ENCODE data around the gene TCTN1.

DNA sequence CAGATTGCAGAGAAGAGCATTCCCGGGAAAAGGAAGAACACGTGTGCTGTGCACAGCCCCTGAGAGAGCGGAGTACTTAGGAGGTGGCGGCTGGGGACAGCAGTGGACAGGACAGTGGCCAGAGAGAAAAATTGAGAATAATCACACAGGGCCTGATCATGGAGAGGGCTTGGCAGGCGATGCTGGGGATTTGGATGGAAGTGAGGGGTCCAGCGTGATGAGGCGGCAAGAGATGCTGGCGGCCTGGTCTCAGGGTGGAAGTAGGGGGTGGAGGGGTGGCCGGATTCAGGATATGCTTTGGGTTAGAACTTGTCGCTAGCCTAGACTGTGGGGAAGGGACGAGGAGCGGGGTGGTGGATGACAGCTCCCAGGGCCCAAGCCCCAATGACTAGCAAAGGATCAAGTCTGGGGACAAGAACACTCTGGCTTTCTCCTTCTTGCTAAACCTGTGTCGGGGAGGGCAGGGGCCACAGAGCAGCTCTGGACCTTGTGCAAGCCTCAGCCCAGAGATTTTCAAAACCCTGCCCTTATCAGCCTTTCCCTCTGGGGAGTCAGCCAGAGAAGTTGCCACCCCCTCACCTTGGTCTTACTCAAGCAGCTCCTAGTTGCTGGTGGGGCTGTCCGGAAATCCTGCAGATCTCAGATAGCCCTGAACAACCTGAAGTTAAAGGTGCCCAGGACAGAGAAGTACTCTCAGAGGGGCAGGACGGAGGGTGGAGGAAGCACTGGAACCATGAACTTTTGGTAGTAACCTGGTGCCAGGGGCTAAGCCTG is 73.7 kb downstream of the TCTN1 start:
- TF ChIP-seq, protein P1, sequence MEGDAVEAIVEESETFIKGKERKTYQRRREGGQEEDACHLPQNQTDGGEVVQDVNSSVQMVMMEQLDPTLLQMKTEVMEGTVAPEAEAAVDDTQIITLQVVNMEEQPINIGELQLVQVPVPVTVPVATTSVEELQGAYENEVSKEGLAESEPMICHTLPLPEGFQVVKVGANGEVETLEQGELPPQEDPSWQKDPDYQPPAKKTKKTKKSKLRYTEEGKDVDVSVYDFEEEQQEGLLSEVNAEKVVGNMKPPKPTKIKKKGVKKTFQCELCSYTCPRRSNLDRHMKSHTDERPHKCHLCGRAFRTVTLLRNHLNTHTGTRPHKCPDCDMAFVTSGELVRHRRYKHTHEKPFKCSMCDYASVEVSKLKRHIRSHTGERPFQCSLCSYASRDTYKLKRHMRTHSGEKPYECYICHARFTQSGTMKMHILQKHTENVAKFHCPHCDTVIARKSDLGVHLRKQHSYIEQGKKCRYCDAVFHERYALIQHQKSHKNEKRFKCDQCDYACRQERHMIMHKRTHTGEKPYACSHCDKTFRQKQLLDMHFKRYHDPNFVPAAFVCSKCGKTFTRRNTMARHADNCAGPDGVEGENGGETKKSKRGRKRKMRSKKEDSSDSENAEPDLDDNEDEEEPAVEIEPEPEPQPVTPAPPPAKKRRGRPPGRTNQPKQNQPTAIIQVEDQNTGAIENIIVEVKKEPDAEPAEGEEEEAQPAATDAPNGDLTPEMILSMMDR (conservative IDR thresholded peaks at IDR 0.05; ENCODE audit: low read depth, low read length), result no peak
- no peak for TF ChIP-seq EZH2 (IDR thresholded peaks at IDR 0.05; ENCODE audit: low read length, unreplicated experiment)
- no peak for TF ChIP-seq EZH2phosphoT487 (IDR thresholded peaks at IDR 0.05; ENCODE audit: borderline replicate concordance, low read length)
